HCT116 (cell line): ENCODE results near the gene EID1. TPM values are rescaled to one million over a fixed set of nuclear protein-coding genes. Genes with fewer than 3 reads are reported as not detected.

Experiments
- ELF1 ChIP-seq: IDR thresholded peaks from 2 replicates; pipeline ENCODE4 v1.6.1; 2012; ENCODE audit warnings: low read depth, borderline replicate concordance
- POLR2A ChIP-seq: IDR thresholded peaks from 2 replicates; pipeline ENCODE4 v1.7.0; 2011; ENCODE audit warnings: borderline replicate concordance; ENCODE audit not compliant: insufficient read depth, insufficient read length; ENCODE audit errors: extremely low read depth
- POLR2AphosphoS5 ChIP-seq: IDR thresholded peaks from 2 replicates; pipeline ENCODE4 v1.6.1; 2011; ENCODE audit warnings: mild to moderate bottlenecking, low read depth, low read length, moderate library complexity
- SP1 ChIP-seq: IDR thresholded peaks from 2 replicates; pipeline ENCODE4 v1.6.1; 2012; ENCODE audit warnings: low read depth
- TCF7L2 ChIP-seq: IDR thresholded peaks from 2 replicates; pipeline ENCODE4 v1.7.0; 2011; ENCODE audit warnings: borderline replicate concordance, inconsistent platforms; ENCODE audit not compliant: insufficient read depth, insufficient read length; ENCODE audit errors: extremely low read depth
- YY1 ChIP-seq: IDR thresholded peaks from 2 replicates; pipeline ENCODE4 v1.6.1; 2011; ENCODE audit warnings: low read length, low read depth, moderate library complexity, mild to moderate bottlenecking; ENCODE audit not compliant: insufficient replicate concordance; ENCODE audit errors: extremely low read depth
- total RNA-seq: library from RNA; stranded (reverse); gene quantifications from one replicate; pipeline ENCODE4 v1.2.1, GENCODE V29; 2021; ENCODE audit not compliant: unreplicated experiment
- TF ChIP-seq, protein P1 (sequence below): IDR thresholded peaks from 2 replicates; pipeline ENCODE4 v1.6.1; 2012; ENCODE audit warnings: low read depth
- TF ChIP-seq, protein P2 (sequence below): IDR thresholded peaks from 2 replicates; pipeline ENCODE4 v1.6.1; 2011; ENCODE audit warnings: mild to moderate bottlenecking, low read length, moderate library complexity; ENCODE audit not compliant: insufficient replicate concordance; ENCODE audit errors: extremely low read depth
- TF ChIP-seq, protein P3 (sequence below): IDR thresholded peaks from 2 replicates; pipeline ENCODE4 v1.6.1; 2012

EID1 gene
- total RNA-seq, 1 experiment from 2014 or later: 68.6 TPM

DNA sequence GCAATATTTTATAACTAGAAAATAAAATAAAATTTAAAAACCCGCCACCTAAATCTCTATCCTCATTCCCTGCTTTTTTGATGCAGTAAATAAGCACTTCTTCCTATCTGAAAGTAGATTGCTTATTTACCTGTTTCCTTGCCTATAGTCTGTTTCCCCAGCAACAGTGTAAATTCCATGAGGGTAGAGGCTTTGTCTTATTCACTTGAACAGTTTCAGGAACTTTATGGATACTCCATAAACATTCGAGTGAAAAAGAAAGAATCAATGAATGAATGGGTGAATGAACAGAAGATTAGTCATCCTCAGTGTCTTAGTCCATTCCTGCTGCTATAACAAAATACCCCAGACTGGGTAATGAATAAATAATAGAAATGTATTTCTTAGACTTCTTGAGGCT, 44.1 kb downstream of the EID1 start (continued):
- TF ChIP-seq, protein P1, sequence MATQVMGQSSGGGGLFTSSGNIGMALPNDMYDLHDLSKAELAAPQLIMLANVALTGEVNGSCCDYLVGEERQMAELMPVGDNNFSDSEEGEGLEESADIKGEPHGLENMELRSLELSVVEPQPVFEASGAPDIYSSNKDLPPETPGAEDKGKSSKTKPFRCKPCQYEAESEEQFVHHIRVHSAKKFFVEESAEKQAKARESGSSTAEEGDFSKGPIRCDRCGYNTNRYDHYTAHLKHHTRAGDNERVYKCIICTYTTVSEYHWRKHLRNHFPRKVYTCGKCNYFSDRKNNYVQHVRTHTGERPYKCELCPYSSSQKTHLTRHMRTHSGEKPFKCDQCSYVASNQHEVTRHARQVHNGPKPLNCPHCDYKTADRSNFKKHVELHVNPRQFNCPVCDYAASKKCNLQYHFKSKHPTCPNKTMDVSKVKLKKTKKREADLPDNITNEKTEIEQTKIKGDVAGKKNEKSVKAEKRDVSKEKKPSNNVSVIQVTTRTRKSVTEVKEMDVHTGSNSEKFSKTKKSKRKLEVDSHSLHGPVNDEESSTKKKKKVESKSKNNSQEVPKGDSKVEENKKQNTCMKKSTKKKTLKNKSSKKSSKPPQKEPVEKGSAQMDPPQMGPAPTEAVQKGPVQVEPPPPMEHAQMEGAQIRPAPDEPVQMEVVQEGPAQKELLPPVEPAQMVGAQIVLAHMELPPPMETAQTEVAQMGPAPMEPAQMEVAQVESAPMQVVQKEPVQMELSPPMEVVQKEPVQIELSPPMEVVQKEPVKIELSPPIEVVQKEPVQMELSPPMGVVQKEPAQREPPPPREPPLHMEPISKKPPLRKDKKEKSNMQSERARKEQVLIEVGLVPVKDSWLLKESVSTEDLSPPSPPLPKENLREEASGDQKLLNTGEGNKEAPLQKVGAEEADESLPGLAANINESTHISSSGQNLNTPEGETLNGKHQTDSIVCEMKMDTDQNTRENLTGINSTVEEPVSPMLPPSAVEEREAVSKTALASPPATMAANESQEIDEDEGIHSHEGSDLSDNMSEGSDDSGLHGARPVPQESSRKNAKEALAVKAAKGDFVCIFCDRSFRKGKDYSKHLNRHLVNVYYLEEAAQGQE: no peak
- TF ChIP-seq, protein P2, sequence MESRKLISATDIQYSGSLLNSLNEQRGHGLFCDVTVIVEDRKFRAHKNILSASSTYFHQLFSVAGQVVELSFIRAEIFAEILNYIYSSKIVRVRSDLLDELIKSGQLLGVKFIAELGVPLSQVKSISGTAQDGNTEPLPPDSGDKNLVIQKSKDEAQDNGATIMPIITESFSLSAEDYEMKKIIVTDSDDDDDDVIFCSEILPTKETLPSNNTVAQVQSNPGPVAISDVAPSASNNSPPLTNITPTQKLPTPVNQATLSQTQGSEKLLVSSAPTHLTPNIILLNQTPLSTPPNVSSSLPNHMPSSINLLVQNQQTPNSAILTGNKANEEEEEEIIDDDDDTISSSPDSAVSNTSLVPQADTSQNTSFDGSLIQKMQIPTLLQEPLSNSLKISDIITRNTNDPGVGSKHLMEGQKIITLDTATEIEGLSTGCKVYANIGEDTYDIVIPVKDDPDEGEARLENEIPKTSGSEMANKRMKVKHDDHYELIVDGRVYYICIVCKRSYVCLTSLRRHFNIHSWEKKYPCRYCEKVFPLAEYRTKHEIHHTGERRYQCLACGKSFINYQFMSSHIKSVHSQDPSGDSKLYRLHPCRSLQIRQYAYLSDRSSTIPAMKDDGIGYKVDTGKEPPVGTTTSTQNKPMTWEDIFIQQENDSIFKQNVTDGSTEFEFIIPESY: no peak
- TF ChIP-seq, protein P3, sequence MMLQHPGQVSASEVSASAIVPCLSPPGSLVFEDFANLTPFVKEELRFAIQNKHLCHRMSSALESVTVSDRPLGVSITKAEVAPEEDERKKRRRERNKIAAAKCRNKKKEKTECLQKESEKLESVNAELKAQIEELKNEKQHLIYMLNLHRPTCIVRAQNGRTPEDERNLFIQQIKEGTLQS: no peak
- no peak for TF ChIP-seq POLR2AphosphoS5
- no peak for TF ChIP-seq ELF1
- TF ChIP-seq TCF7L2: no peak
- no peak for TF ChIP-seq POLR2A
- no peak for TF ChIP-seq YY1
- no peak for TF ChIP-seq SP1
